ENCODE measurements around the gene RAD51. TPM values are rescaled to one million over a fixed set of nuclear protein-coding genes. Genes with fewer than 3 reads are reported as not detected.
A peak's percentile ranks its signal among the peaks of the same experiment; 100 is the strongest.

The RAD51 gene
- total RNA-seq, 1 donor from 2014 or later: 0.98 TPM

- H3K4me1 ChIP-seq: peaks cover 16% of the 10 kb centered on the region
- H3K9me3 ChIP-seq: no peaks in the 10 kb centered on the region
- H3K27me3 ChIP-seq: no peaks in the 10 kb centered on the region
- no peak overlapping the region for H3K27ac ChIP-seq
- H3K36me3 ChIP-seq: peaks cover 54% of the 10 kb centered on the region
- ATAC-seq: no peak
- no peak for TF ChIP-seq CTCF (IDR thresholded peaks at IDR 0.05)
- intact Hi-C loops (cut with DNase I): no loop called here
- DNase-seq: no peak
- no peak overlapping the region for H3K4me3 ChIP-seq
Measured at GRCh38 chr15:40749151-40749630, 54.2 kb downstream of the RAD51 start.

GRCh38 chr15:40750885-40751284 lies 55.9 kb downstream of the RAD51 start:
- H3K4me3 ChIP-seq: no peak overlapping the region
- peaks cover 38% of the 10 kb centered on the region for H3K36me3 ChIP-seq
- intact Hi-C loops (cut with DNase I): no loop called here
- H3K4me1 ChIP-seq: peaks cover 17% of the 10 kb centered on the region
- no peak overlapping the region for H3K27ac ChIP-seq
- no peak for ATAC-seq
- no peaks in the 10 kb centered on the region for H3K9me3 ChIP-seq
- no peak for DNase-seq
- no peak for TF ChIP-seq CTCF (IDR thresholded peaks at IDR 0.05)
- H3K27me3 ChIP-seq: no peaks in the 10 kb centered on the region

- TF ChIP-seq CTCF (IDR thresholded peaks at IDR 0.05): no peak
- ATAC-seq (no peak), DNase-seq (no peak)
- no peaks in the 10 kb centered on the region for H3K27me3 ChIP-seq
- H3K4me1 ChIP-seq: peaks cover 17% of the 10 kb centered on the region
- no peak overlapping the region for H3K4me3 ChIP-seq
- intact Hi-C loops (cut with DNase I): no loop called here
- H3K27ac ChIP-seq: no peak overlapping the region
- H3K36me3 ChIP-seq: peaks cover 38% of the 10 kb centered on the region
- no peaks in the 10 kb centered on the region for H3K9me3 ChIP-seq
Measured at GRCh38 chr15:40751745-40752144, 56.8 kb downstream of the RAD51 start.

GRCh38 chr15:40754574-40754882 lies 59.6 kb downstream of the RAD51 start:
- DNase-seq: peak; percentile 76

GRCh38 chr15:40754883-40755811 lies 60.2 kb downstream of the RAD51 start, which contains the start of gene RMDN3:
RMDN3 (minus strand) TSS chr15:40755254; CDS start chr15:40754783, 471 bp downstream.
- TF ChIP-seq CTCF (IDR thresholded peaks at IDR 0.05): no peak
- peaks cover 23% of the 10 kb centered on the region for H3K36me3 ChIP-seq
- H3K9me3 ChIP-seq: no peaks in the 10 kb centered on the region
- DNase-seq (peak; percentile 97), ATAC-seq (peak; percentile 99)
- peak within 1 kb of the TSS; percentile 77 for H3K4me3 ChIP-seq
- H3K27me3 ChIP-seq: no peaks in the 10 kb centered on the region
- intact Hi-C loops (cut with DNase I): no loop called here
- H3K27ac ChIP-seq: peak within 1 kb of the TSS; percentile 82
- H3K4me1 ChIP-seq: peaks cover 17% of the 10 kb centered on the region

More at GRCh38 chr15:40754574-40754882, 59.6 kb downstream of the RAD51 start:
- Histone ChIP-seq H3K4me1 (peaks cover 17% of the 10 kb centered on the region), H3K4me3 (peak overlapping the region; percentile 77), H3K36me3 (peaks cover 29% of the 10 kb centered on the region), H3K27ac (peak overlapping the region; percentile 82), H3K27me3 (no peaks in the 10 kb centered on the region), H3K9me3 (no peaks in the 10 kb centered on the region)
- peak; percentile 37 for ATAC-seq
- intact Hi-C loops (cut with DNase I): no loop called here
- no peak for TF ChIP-seq CTCF (IDR thresholded peaks at IDR 0.05)

All from upper lobe of right lung (tissue), 1 donor.